NOMO-1 treated with DMSO at 0.1 percent for 48 hours (cell line): Measurements from ENCODE around the gene MDM2.
"Not testable (repeated sequence)": the region's sequence is repeated elsewhere in the genome, so short reads cannot be mapped to it uniquely, and the experiment has no call there.

ENCODE experiments used
- DNase-seq: peaks from one replicate; lab custom pipeline; 2025; ENCODE audit not compliant: unreplicated experiment; lab: John Stamatoyannopoulos, UW

The MDM2 gene

DNA sequence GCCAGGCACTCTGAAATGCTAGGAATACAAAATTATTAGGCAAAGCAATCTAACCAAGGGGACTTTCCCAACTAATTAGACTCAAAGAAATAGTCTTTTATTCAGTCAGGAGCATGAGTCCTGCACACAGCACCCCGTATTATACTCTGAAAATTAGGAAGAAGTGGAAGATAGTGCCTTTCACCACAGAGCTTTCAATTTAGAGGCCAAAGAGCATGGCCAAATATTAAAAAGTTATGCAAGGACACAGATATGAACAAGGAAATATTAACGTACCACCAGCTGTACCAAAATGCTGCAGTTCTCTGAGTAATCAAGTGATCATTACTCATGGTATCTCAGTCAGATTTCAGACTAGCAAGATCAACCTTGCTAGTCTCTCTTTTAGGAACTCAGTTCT is 22.6 kb upstream of the MDM2 start:
- DNase-seq: peak; percentile 38

DNA sequence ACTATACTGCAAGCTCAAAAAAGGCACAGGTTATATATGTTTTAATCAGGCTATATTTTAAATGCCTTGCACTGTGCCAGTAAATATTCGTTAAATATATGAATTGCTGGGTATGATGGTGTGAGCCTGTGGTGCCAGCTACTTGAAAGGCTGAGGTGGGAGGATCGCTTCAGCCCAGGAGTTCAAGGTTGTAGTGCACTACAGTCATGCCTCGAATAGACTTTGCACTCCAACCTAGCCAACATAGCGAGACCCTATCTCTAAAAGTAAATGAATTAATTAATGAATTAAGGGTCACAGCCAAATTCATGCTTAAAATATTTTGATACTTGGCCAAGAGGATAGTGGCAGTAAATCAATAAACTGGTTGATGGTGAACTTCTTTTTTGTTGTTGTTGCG is 22.2 kb upstream of the MDM2 start:
- DNase-seq: no peak

DNA sequence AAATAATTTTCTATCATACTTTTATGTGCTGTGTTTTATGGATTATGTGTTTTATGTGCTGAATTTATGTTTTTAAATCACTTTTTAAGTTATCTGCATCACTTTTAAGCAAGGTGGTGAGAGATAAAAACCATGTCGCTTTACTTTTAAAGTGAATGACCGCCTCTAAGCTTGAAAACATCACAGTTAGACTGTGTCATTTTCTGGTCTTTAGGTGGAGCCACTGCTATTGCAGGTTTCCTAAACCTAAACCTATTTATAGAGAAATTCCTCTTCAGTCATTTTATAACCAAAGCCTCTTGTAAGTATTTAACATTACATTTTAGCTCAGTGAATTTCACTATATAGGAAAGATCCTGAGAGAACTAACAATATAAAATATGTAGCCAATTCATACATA is 21.0 kb upstream of the MDM2 start:
- peak; percentile 67 for DNase-seq

DNA sequence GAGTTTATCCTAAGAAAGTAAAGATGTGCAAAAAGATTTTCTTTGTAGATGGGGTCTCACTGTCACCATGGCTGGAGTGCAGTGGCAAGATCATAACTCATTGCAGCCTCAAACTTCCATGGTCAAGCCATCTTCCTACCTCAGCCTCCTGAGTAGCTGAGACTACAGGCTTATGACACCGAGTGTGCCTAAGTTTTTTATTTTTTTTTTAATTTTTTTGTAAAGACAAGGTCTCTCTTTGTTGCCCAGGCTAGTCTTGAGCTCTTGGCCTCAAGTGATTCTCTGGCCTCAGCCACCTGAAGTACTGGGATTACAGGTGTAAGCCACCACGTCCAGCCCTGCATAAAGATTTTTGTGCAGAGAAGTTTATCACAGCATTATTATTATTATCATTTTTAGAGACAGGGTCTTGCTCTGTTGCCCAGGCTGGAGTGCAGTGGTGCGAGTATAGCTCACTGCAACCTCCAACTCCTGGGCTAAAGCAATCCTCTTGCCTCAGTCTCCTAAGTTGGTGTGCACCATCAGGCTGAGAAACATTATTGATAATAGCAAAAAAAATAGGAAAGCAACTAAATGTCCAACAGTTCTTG is 19.3 kb upstream of the MDM2 start:
- DNase-seq: no peak

DNA sequence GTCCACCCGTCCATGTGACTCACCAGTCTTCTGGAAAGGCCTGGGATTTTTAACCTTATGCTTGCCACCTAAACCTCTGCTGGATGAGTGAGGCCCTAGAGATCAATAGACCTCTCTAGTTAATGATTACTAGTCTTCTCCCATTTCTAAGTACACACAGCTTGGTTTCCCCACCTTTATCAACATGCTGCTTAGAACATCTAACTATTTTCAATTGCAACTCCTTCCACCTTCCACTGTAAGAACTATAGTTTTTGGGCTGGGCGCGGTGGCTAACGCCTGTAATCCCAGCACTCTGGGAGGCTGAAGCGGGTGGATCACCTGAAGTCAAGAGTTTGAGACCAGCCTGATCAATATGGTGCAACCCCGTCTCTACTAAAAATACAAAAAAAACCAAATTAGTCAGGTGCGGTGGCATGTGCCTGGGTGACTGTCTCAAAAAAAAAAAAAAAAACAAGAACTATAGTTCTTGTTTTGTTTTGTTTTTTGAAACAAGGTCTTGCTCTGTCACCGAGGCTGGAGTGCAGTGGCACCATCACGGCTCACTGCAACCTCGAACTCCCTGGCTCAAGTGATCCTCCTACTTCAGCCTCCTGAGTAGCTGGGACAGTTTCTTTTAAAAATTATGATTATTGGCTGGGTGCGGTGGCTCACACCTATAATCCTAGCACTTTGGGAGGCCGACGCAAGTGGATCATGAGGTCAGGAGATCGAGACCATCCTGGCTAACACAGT is 18.7 kb upstream of the MDM2 start:
- no peak for DNase-seq

DNA sequence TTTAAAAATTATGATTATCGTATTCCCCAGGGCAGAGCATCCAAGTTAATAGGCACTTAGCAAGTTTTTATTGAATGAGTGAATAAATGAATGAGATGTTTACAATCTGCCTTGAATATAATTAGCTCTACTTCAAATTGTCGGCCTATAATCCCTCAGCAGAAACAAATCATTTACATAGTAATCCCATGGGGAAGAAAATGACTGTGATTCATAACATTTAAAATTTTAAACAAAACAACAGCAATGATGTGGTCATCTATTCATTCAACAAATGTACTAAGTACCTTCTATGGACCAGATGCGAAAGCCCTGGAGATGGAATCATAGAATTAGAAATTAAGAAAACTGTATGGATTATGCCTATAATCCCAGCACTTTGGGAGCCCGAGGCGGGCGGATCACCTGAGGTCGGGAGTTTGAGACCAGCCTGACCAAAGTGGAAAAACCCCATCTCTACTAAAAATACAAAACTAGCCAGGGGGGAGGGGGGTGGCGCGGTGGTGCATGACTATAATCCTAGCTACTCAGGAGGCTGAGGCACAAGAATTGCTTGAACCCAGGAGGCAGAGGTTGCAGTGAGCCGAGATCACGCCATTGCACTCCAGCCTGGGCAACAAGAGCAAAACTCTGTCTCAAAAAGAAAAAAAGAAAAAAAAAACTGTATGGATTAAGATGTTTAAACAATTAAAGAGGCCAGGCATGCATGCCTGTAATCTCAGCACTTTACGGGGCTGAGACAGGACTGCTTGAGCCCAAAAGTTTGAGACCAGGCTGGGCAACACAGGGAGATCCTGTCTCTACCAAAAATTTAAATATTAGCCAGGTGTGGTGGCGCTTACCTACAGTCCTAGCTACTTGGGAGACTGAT is 17.7 kb upstream of the MDM2 start:
- DNase-seq: no peak

DNA sequence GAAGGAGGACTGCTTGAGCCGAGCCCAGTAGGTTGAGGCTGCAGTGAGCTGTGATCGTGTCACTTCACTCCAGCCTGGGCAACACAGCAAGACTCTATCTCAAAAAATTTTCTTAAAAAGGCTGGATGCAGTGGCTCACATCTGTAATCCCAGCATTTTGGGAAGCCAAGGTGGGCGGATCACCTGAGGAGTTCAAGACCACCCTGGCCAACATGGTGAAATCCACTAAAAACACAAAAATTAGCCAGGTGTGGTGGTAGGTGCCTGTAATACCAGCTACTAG is 17.1 kb upstream of the MDM2 start:
- no peak for DNase-seq

DNA sequence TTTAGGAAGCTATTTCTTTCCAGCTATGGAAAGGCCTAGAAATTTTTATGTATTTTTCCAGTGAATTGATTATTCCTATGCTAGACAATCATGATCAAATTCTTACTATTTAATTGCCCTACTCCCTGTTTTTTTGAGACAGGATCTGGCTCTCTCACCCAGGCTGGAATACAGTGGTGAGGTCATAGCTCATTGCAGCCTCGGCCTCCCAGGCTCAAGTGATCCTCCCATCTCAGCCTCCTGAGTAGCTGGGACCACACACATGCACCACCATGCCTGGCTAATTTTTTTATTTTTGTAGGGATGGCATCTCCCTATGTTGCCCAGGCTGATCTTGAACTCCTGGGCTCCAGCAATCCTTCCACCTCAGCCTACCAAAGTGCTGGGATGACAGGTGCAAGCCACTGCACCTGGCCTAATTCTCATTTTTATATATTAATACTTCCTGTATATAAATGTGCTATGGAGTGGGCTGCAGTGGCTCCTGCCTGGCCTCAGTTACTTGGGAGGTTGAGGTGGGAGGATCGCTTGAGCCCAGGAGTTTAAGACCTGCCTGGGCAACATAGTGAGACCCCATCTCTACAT is 16.0 kb upstream of the MDM2 start:
- no peak for DNase-seq

DNA sequence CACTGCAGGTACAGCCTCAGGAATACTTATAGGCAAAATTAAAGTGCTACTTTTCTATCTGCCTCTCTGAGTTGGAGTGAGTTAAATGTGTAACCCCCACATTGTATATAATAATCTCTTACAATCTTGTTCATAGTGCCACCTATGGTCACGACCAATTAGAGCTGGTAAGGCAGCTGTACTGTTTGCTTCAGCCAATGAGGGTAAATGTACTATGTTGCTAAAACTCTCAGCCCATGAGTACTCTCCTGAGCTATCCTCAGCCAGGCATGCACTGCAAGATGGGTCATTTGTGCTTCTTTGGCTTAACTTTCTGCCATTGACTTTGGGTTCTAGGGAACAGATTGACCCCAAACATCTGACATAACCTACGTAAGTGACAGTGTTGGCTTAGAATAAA is 15.0 kb upstream of the MDM2 start:
- DNase-seq: peak; percentile 52

DNA sequence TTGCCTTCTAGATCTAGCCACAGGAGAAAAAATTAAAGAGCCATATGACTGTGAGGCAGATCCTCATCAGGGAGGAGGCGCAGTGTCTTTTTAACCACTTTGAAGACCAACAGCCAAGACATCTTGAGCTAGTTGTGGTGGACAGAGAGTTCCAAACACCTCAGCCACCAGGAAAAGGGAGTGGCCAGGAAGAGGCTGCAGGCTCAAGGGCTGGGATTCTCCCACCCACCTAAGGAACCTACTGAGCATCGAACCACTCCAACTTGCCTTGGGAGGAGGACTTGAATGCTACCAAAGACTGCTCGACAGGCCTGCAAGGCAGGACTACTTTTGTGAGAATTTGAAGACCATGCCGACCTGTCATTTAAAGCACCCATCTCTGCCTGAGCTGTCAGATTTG is 14.5 kb upstream of the MDM2 start:
- no peak for DNase-seq

DNA sequence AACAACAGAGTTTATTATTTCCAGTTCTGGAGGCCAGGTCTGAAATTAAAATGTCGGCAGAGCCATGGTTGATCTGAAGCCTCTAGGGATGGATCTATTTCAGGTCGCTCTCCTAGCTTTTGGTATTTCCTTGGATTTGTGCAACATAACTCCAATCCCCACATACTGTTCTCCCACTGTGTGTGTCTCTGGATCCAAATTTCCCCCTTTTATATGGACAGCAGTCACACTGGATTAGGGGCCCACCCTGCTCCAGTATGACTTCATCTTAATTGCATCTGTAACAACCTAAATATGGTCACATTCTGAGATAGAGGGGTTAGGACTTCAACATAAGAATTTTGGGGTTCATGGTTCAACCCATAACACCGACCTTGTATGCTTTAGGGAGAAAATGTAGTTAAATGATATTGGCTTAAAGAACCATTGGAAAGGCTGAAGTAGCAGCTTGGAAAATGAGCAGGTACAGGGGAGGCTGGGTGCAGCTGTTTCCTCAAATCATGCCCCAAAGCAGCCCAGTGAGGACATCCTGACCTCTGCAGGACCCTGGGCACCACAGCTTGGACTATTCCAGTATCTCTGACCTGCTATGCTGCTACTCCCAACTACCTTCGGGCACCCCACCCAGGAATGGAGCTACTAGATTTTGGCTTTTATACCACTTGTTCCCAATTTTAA is 13.9 kb upstream of the MDM2 start:
- DNase-seq: no peak

DNA sequence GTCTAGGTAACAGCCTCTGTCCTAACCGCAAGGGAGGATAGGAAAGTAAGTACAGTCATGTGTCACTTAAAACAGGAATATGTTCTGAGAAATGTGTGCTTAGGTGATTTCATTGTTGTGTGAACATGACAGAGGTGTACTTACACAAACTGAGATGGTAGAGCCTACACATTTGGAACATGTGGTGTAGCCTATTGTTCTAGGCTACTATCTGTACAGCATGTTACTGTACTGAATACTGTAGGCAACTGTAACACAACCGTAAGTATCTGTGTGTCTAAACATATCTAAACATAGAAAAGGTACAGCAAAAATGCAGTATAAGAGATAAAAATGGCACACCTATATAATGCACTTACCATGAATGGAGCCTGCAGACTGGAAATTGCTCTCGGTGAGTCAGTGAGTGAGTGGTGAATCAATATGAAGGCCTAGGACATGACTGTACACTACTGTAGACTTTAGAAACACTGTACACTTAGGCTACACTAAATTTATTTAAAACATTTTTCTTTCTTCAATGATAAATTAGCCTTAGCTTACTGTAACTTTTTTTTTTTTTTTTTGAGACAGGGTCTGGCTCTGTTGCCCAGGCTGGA is 13.2 kb upstream of the MDM2 start:
- DNase-seq: no peak

DNA sequence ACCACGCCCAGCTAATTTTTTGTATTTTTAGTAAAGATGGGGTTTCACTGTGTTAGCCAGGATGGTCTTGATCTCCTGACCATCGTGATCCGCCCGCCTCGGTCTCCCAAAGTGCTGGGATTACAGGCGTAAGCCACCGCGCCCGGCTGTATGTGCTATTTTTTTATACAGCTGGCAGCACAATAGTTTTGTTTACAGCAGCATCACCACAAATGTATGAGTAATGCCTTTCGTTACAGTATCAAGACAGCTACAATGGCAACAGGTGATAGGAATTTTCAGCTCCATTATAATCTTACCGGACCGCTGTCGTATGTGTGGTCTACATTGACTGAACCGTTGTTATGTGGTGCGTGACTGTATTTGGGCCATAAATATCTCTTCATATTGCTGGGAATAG is 11.6 kb upstream of the MDM2 start:
- no peak for DNase-seq

DNA sequence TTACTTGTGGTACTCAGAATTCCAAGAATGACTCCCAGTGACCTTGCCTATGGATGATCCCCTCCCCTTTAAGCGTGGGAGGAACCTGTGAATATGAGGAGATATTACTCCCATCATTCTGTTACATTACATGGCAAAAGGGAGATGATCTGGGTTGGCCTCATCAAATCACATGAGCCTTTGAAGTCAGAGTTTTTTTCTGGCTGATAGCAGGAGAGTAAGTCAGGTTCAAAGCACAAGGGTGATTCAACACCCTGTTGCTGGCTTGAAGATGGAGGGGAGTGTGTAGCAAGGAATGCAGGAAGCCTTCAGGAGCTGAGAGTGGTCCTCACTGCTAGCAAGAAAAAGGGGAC is 9.1 kb upstream of the MDM2 start:
- DNase-seq: no peak

DNA sequence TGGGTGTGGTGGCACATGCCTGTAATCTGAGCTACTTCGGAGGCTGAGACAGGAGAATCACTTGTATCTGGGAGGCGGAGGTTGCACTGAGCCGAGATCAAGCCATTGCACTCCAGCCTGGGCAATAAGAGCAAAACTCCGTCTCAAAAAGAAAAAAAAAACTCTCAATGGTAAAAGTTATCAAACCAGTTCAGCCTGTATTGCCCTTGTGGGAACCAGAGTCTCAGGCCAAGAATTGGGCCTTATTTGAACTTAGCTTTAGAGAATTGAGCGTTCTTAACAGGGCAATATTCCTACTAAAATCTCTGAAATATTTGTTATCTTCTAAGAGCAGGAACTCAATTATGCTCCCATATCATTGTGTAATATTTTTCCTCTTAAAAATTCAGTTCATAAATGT is 7.7 kb upstream of the MDM2 start:
- no peak for DNase-seq

DNA sequence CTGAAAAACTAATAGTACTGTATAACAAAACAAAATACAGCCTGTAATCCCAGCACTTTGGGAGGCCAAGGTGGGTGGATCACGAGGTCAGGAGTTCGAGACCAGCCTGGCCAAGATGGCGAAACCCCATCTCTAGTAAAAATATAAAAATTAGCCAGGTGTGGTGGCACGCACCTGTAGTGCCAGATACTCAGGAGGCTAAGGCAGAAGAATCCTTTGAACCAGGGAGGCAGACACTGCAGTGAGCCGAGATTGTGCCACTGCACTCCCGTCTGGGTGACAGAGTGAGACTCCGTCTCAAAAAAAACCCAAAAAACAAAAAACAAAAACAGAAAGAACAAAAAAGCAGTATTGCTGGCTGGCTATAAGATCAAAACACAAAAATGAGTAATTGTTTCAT is 6.9 kb upstream of the MDM2 start:
- not testable (repeated sequence) for DNase-seq

DNA sequence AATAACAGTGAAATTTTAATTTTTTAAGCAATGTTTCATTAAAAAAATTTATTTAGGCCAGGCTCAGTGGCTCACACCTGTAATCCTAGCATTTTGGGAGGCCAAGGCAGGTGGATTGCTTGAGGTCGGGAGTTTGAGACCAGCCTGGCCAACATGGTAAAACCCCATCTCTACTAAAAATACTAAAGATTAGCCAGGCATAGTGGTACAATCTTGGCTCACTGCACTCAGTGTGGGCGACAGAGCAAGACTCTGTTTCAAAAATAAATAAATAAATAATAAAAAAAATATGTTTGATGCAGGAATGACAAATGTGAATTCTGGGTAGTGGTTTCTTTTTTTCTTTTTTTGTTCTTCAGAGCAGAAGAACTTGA is 5.6 kb upstream of the MDM2 start:
- DNase-seq: not testable (repeated sequence)

DNA sequence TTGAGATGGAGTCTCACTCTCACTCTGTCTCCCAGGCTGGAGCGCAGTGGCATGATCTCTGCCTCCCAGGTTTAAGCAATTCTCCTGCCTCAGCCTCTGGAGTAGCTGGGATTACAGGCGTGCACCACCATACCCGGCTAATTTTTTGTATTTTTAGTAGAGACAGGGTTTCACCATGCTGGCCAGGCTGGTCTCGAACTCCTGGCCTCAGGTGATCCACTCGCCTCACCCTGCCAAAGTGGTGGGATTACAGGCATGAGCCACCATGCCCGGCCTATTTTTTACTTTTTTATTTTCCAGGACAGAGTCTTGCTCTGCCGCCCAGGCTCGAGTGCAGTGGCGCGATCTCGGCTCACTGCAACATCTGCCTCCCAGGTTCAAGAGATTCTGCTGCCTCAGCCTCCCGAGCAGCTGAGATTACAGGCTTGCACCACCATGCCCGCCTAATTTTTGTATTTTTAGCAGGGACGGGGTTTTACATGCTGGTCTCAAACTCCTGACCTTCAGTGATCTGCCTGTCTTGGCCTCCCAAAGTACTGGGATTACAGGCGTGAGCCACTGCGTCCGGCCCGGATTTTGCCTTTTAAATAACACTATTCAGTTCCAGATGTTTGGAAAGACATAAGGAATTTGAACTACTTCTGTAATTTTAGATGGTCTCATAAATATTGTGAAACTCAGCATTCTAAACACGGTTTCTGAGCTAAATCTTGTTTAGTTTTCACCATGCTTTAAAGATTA is 4.9 kb upstream of the MDM2 start:
- DNase-seq: not testable (repeated sequence)

DNA sequence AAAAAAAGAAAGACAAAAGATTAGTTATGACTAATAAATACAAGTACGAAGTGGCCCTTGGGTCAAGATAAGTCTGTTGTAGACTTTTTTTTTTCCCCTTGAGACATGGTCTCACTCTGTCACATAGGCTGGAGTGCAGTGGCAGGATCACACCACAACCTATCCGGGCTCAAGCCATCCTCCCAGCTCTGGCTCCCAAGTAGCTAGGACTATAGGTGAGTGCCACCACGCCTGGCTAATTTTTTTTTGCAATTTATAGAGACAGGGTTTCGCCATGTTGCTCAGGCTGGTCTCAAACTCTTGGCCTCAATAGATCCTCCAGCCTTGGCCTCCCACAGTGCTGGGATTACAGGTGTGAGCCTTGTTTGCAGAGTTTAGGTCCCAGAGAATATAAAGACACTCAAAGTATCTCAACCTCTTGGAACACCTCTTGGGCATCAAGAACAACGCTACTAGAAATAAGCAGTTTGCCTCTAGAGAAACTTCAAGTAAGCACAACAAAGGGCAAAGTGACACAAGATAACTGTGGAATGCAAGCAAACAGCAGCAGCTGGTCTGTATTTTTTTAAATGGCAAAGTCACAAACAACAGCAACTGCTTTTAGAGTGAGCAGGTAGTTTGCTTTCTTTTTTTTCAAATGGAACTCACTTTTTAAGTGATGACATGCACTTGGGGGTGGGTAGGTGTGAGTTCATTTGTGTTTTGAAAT is 3.9 kb upstream of the MDM2 start:
- no peak for DNase-seq
